AG10803 (cell line): Measurements from ENCODE around the gene CAST.

ENCODE experiments used
- DNase-seq: peaks from one replicate; pipeline ENCODE4 v3.0.0; 2010; ENCODE audit warnings: low read depth
- H3K4me3 ChIP-seq: 2 replicates; pipeline ENCODE4 v1.5.1; 2011; ENCODE audit warnings: mild to moderate bottlenecking, low read length, control low read depth
- CTCF ChIP-seq: conservative IDR thresholded peaks from 2 replicates; pipeline ENCODE4 v1.5.1; 2011; ENCODE audit warnings: mild to moderate bottlenecking, low read length, control low read depth, inconsistent platforms

CAST gene

DNA sequence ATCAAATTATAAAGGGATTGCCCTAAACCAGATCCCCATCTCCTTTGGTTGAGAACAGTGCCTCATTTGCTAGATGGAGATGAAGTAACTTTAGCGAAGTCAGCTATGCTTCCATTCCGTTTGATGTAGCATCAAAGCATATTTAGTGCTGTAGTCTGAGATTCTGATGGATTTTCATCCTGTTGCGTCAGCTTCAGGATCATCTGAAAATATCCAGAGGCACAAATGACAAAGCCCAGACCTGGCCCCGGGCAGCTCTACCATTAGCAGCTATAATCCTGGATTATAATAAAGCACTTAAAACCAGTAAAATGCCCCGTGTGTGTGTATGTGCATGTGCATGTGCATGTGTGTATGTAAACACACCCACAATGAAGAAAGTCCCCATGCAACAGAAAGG is 100.8 kb downstream of the CAST start:
- TF ChIP-seq CTCF: no peak
- no peak overlapping the region for H3K4me3 ChIP-seq
- DNase-seq: peak; percentile 36

- no peak for TF ChIP-seq CTCF
- DNase-seq: no peak
- H3K4me3 ChIP-seq: no peak overlapping the region
These were observed 102.9 kb downstream of the CAST start for GRCh38 chr5:96765043-96765442.

- TF ChIP-seq CTCF: no peak
- DNase-seq: no peak
- H3K4me3 ChIP-seq: no peak overlapping the region
These were observed 106.6 kb downstream of the CAST start for GRCh38 chr5:96768708-96769251.

- no peak for TF ChIP-seq CTCF
- DNase-seq: no peak
- H3K4me3 ChIP-seq: no peak overlapping the region
These were observed 109.2 kb downstream of the CAST start for GRCh38 chr5:96771395-96771794.

GRCh38 chr5:96772111-96772510 is 109.9 kb downstream of the CAST start:
- H3K4me3 ChIP-seq: no peak overlapping the region
- DNase-seq: no peak
- no peak for TF ChIP-seq CTCF

GRCh38 chr5:96772542-96772941 is 110.4 kb downstream of the CAST start:
- no peak for TF ChIP-seq CTCF
- DNase-seq: no peak
- no peak overlapping the region for H3K4me3 ChIP-seq

DNA sequence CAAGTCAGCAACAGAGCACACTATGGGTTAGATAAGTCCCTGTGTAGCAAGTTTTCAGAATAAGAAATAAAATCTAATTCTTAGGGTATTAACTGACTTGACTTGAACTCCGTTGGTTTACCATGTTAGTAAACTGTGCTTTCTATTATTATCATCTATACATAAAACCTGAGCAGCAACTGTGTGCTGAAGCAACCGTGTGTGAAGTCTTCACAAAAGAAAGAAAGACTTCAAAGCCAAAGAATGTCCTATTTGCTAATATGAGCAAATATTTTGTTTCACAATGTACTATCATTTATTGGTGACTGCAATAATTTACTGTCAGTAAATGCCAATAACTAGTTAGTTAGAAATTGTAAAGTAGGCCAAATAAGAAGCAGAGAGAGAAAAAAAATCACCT is 112.9 kb downstream of the CAST start:
- no peak for DNase-seq
- H3K4me3 ChIP-seq: no peak overlapping the region
- TF ChIP-seq CTCF: no peak
